ENCODE results near the gene E2F8.

Gene E2F8

DNA sequence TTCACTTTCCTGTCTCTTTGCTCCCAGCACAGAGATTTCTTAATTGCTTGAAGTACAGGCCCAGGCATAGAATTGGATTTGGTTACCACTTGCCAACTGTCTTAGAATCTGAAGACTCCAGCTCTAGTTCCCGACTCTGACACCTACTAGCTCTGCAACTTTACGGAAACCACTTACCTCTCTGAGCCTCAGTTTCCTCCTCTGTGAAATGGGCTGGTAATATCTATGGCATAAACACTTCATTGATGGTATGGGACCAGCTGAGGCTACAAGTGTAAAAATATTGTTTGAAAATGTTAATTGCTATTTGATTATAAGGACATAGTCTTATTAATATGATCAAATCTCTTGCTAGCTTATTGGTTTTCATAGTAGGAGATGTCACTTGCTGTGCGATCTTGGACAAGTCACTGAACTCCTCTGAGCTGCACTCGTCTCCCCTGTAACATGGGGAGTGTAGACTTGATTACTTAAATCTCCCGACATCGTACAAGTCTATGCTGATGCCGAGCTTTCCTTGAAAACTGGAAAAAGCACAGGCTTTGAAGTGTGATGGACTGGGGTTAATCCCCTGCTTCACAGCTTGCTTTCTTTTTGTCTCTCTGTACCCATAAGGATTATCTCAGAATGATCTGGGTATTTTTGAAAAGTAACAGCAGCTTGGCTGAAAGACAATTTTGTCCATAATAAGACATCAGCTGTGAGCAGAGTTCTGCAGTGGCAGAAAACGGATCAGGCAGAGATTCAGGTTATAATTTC lies 11.8 kb upstream of the E2F8 start:
- DNase-seq = no peak

DNA sequence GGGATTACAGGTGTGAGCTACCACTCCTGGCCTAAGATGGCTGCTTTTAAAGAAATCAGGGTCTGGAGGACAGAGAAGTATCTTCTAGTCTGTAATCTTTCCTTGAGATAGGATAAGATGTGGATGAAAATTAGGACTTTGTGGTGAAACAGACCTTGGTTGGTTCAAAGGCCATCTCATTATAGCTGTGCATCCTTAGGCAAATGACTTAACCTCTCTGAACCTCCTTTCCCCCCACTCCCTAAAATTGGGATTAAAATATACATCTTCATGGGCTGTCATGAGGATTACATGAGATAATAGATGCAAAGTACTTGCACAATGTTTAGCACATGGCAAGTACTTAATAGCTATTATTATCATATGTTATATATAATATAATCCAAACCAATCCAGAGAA lies 10.8 kb upstream of the E2F8 start:
- no peak for DNase-seq

DNA sequence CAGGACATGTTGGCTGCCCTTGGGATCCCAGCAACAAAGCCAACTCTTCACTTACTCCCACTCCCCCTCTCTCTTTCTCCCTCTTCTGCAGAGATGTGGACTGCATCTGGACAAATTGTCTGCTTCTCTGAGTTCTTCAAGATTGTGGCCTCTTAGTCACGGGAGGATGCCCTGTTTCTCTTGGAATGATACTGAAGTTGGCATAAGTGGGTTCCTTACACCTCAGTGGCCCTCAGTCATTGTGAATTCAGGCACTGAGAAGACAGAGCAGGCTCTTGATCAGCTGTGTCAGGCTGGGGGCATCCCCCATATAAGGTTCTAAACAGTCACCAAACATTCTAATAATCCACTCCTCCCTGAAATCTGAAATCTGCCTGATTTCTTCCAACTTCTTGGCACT lies 6.1 kb upstream of the E2F8 start:
- no peak for DNase-seq

DNA sequence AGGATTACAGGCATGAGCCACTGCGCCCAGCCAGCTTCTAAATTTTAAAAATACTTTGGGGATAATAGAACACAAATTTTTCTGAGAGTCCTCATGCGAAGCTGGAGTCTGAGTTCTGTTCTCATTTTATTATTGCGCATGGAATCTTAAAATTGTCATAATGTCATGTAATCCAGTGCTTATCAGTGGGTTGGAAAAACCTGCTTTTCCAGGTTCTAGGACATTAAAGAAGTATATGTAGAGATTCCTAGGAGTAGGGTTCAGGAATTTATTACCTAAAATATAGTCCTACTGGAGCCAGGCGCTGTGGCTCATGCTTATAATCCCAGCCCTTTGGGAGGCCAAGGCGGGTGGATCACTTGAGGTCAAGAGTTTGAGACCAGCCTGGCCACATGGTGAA lies 4.6 kb upstream of the E2F8 start:
- no peak for DNase-seq

DNA sequence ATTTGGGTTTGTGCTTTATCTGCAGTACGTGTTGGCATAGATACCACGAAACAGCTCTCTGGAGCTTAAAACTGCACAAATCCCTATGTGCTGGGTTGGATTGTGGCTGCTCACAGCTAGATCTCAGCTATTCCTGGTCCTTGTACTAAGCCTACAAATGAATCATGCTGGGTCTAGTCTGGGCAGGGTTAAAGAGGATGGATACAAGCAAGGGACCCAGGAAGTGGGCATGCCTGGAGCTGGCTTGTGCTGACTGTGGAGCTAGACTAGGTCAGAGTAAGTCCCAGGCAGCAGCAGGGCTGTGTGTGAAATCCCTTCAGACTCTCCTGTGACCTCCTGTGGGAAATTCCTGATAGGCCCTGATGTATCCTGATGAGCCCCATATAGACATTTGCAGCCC lies 3.9 kb upstream of the E2F8 start:
- no peak for DNase-seq

DNA sequence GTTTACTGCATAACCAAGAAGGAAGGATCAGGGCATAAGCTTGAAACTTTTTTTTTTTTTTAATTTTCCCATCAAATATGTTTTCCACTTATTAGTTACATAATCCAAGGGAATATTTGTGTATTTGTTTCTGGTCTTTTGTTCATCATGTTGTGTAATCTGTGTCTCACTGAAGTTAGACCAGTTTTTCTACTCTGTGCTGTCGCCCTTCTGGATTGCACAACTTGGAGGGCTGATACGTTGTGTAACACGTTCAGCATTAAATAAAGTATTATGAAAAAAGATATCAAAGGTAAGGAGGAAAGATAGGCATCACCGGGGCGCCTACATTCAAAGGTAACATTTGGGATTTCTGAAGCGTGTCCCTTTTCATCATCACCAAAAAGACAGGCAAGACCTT lies 3.3 kb upstream of the E2F8 start:
- no peak for DNase-seq

DNA sequence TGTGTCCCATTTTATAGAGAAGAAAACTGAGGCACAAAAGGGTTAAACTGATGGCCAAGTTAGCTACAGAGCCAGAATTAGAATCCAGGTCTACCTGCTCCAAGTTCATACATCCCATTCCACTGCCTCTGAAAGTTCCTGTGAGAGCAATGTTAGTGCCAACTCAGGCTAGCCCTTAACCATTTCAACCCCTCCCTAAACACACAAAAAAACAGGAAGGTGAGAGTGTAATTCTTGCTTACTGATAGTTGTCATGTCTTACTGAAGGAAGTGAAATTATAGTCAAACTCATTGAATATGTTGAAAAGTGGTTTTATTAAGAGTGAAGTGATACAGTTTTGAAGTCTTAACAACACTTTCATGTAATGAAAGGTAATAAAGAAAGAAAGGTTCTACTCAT lies 2.9 kb upstream of the E2F8 start:
- DNase-seq = no peak

DNA sequence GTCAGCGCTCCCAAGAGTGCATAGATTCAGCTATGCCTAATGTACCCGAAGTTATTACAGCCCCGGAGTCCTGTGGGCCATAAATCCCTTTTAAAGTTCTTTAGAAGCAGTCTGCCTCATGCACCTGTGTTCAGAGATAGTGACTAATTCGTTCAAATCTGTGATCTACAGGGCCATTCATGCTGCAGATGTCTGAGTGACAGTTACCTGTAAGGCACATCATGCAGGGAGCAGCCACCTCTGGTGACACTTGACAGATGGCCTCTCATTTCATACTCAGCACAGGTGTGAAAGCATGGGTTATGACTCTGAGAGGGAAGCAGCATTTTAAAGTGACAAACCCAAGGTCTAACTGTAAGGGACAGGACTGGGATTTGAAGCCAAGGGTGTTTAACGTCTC lies 2.4 kb upstream of the E2F8 start:
- DNase-seq = no peak

DNA sequence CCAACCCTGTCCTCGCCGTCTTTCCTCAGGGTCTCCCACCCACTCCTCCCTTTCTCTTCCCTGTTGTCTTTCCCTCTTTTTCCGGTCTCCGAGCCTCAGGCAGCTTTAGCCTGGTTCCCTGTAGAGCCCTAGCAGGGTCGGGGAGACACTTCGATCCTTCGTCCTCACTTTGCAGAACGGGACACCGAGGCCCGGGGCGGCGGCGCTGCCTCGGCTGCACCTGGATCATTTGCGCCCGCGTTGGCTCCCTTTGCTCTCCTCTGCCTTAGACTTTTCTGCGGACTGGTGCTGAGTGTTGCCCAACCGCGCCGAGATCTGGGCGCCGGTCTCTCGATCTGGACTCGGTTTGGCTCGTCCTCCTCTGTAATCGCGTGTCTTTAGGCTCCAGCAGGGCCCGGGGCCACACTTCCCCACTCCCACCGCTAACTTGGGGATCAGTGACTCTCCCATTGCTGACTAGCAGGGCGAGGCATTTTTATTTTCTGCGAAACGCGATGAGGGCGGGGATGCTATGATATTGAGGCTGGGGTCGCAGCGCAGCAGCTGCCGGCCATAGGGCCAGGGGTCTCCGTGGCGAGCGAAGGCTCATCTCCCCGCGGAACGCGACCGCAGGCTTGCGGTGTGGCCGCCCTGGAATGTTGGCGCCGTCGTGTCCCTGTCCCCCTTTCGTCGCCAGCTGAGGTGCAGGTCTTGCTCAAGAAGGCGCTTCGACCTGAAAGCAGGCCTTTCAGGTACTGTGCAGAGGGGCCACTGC lies 1.6 kb upstream of the E2F8 start:
- peak in 1 of 2 donors; percentile 22 for DNase-seq

DNA sequence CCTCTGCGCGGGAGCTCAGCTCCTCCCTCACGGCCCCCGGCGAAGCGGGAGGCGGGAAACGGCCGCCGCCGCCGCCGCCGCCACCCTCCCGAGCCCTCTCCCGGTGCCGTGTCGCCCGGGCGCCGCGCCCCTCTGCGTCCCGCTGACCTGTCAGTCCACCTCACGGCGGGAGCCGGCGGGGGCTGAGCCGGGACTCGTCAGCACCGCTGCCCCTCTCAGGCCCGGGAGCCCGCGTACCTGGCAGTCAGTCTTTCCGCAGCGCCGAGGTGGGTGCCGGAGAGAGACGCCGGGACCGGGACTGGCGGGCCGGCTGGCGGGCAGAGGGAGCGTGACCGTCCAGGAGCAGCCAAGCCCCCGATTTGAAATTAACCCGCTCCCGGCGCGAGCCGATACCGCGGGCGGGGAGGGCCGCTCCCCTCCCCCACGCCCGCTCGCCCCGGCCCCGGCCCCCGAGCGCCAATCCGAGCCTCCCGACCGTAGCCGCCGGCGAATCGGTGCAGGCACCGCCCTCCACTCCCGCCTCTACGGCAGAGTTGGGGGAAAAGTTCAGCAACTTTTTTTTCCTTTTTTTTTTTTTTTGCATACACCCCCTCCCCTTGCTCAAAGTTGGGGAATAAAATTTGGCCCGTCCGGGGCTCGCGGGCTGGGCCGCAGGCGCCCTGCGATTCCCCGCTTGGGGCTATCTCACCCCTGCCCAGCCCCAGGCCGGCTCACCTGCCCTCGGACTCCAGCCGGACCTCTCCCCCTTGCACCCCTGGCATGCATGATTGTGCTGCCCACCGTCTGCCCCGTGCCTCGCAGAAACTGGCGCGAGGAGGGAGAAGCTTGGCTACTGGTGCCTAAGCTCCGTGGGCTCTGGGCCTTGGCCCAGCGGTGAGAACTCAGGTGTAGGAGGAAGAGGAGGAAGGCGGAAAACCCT lies 774 bp upstream of the E2F8 start:
- DNase-seq = peak; percentile 29 to 72

DNA sequence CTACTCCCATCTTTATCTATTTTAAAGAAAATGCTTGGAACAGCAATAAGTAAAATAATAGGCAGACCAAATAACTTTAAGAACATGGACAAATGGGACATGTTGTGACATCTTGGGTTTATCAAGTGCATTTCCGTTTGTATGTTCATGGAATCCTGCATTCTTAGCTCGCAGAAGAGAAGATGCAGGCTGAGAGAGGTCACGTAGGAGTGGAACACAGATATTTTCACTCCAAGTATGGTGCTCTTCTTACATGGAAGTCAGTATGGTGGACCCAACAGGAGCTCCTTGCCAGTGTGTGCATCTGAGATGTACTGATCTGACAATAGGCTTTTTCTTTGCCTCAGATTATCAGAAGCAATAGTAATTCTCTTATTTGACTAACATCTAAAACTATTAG lies 1.7 kb downstream of the E2F8 start:
- DNase-seq = no peak

DNA sequence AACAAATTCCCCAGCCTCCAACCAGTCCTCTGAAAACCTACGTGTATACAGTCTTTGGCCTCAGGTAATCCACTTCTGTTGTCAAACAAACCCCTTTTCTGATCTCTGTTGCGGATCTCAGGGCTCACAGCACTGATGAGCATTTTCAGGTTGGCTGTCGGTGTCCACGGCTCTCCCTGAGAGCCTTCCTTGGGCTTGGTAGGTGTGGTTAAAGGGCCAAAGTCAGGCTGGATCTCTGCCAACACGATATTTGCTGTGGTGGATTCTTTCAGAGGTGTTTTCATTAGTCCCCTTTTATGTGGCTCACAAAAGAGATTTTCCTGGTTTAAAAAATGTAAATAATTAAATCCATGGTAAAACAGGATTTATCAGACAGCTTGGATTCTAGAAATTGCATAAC lies 2.9 kb downstream of the E2F8 start:
- no peak for DNase-seq

DNA sequence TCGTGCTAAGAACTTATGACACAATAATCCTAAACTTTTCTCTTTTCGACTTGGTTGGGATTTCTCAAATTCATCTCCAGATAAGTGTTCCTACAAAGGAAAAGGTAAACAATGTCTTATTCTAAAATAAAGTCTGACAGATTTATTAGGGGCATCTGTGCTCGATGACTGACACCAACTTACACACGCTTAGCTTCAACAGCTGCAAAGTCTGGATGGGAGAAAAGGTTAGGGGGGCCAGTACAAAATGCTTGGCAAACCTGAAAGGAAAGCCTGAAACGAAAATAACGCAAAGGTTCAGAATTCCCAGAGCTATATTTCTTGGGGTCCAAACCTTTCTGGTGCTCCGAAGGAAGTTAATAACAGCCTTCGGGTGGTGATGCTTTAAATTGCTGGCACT lies 3.4 kb downstream of the E2F8 start:
- DNase-seq = no peak

DNA sequence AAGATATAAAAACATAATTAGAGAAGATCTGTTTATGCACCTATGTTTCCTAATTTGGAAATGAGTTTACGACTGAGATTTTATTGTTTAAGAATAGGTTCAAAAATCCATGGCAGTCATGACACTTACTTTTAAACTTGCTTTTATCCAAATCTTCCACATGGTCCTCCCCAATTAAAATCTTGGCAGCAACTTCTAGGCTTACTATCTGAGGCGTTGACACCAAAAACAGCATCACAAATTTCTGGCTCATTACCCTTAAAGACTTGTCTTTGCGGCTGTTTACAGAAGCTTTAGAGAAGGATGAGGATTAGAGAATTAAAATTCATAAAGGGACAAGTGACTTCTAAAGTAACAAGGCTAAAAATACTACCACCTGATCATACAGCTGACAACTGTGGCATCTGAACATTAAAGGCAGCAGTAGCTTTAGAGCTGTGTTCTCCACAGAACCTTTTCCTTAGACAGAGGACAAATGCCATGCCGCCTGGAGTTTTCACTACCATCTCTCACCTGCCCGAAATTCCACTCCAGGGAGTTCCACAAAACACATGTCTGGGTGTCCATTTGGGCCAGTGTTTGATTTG lies 6.4 kb downstream of the E2F8 start:
- no peak for DNase-seq

DNA sequence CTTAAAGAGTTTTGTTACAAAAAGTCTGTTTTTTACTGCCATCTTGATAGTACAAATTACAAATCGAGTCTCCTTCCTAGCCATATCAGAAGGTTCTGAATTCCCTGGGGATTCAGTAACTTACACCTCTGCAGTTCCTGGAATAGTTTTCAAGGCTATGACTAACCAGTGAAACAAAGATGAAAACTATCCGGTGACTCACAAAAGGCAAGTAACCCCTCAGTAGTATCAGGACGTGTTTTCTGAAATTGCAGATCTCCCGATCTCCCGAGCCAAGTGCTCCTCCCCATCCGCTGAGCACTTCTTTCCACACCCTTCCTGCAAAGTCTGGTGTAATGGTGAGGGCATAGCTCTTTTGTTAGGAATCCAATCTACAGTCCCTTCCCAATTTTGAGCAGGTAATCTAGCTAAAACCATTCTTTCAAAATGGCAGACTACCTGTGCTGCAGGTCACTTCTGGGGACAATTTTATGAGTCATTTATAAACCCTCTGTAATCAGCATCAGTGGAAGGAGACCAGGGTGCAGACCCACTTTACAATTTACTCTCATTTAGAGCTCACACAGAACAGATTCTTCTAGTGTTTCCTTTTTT lies 7.7 kb downstream of the E2F8 start:
- no peak for DNase-seq

DNA sequence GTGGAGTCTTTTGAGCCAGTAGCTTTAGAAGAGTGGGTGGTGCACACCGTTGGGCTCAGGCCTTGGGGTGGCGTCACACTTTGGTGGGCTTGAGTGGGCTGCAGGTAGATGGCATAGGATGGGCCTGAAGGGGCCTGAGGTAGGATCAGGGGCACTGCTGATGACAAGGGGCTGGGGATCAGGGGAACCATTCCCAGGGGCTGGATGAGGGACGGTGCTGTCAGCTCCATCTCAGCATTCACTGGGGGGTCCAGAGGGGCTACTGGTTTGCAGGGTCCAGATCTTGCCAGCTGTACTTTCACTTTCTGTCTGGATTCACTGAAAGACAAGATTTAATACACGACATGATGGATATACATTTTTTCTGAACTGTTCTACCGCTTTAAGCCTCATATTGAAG lies 11.1 kb downstream of the E2F8 start:
- no peak for DNase-seq

DNA sequence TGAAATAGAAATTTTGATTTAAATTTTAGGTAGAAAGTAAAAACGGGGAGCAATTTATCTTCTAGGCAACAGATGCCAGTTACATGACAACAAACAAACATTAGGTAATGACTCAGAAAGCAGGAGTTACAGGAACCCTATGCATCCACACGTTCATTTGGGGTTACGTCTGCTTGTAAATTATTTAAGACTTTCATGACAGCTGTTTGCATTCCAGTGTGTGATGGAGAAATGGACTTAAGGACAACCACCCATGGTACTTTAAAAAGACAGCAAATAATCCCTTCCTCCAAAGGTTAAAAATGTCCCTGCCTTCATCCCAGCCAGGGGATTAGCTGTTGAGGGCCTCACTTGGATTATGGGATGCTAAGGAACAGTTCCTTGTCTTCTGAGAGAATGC lies 11.8 kb downstream of the E2F8 start:
- DNase-seq = no peak

DNA sequence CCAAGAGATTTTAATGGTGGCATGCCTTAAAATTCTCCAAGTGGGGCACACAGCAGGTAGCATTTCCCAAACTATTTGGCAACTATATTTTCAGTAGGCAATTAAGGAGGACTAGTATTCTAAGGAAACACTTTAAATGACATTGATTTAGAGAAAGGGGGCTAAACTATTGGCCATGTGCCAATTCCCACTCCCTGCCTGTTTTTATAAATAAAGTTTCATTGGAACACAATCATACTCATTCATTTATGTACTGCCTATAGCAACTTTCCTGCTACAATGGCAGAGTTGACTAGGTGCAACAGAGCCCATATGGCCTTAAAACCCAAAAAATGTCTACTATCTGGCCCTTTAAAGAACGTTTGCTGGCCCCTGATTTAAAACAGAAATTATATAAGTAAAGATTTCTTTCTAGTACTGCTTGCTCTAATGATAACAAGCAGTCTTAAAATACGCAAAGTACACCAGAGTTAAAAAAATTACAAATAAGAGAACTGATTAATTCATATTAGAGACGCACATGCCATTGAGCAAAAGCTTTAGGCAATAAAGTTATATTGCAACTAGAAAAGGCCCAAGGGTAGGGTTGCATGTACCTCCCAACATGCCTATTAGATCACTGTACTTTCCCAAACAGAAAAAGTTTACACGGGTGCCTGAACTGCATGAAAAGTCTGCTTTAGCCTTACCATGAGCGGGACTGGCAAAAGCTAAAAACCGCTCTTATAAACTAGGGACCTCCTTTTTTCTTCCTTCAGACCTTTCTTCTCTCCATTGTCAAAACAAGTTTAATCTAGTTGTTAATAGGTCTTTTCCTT lies 14.2 kb downstream of the E2F8 start:
- DNase-seq = no peak

DNA sequence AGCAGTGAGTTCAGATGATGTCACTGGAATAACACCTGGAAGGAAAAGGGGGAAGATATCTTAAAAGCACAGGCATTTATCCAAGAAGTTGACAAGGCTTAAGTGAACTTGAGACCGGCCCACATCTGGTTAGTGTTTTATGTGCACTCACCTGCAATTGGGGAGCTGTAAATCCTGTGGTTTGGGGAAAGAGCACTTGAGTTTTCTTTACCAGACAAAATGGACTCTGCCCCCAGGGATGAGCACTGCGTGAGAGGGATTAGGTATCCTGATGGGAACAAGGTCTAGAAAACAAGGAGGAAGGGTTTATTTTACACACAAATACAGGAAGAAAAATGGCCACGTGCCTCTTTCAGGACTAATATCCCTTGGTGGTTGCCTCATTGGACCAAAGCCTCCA lies 15.2 kb downstream of the E2F8 start:
- DNase-seq = no peak

DNA sequence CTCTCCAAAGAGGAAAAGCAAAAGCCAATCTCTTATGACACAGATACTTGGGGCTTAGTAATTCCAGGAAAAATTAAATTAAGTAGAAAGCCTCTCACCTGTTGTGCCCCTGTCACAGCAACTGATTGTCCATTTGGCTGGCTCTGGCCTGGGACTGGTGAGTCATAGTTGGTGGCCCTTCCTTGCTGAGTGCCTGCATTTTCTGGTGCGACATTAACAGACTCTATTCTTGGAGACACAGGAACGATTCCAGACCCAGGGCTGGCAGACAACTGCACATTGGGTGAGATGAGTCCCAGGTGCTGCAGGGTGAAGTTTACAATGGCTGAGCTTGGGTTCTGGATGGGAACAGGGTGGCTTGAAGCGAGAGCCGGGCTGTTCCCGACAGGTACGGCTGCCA lies 15.6 kb downstream of the E2F8 start:
- DNase-seq = no peak

DNA sequence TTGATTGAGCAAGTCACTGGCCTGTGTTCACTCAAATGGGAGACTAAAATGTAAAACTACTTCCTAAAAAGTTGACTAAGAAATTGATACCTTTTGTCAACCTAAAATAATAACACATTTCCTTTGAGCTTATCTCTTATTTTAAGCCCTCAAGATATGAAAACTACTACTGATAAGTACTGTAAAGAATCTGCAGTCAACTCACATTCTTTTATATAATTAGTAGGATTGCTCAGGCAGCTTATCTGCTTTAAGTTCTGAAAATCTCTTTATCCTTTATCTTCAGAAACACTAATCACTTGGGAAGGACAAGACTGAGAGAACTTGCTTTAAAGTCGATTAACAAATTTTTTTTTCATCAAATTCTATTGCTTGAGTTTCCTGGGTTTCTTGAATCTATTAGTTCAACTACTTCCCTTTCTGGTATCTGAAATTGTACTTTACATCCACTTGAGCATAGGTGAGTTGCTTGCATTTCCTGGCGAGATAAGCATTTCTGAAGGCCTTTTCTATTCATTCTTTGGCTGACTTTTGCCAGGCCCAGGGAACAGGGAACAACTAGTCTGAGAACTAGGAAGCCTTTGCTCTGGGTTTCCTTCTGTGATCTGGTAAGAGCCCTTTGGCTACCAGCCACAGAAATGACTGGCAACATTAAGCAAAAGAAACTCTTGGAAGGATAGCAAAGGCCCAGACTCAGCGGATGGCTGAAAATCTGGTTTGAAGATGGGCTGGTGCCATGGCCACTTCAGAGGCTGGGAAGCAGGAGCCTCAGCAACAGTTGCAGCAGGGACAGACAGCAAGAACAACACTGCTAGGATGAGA lies 19.6 kb downstream of the E2F8 start:
- DNase-seq = no peak
